Thyroid gland (tissue), 4 donors: ENCODE data around the gene SLC24A3.

Experiments
- POLR2A ChIP-seq, 2 donors: fragments of 450-650 bp; IDR thresholded peaks; one replicate each; pipeline ENCODE4 v1.6.1; 2017; ENCODE audit warnings: antibody characterized with exemption in 2 of 2, mild to moderate bottlenecking in 2 of 2, moderate library complexity in 1 of 2
- TF ChIP-seq, protein P1 (sequence below), 6 experiments: fragments of 200-600 bp in 3 of 6; fragments of 450-650 bp in 3 of 6; sonication (generic) in 3 of 6; IDR thresholded peaks; one replicate each; pipeline ENCODE4 v1.5.1; 2016 to 2019; ENCODE audit warnings: antibody characterized with exemption in 6 of 6, mild to moderate bottlenecking in 2 of 6, inconsistent platforms in 1 of 6, moderate library complexity in 1 of 6

DNA sequence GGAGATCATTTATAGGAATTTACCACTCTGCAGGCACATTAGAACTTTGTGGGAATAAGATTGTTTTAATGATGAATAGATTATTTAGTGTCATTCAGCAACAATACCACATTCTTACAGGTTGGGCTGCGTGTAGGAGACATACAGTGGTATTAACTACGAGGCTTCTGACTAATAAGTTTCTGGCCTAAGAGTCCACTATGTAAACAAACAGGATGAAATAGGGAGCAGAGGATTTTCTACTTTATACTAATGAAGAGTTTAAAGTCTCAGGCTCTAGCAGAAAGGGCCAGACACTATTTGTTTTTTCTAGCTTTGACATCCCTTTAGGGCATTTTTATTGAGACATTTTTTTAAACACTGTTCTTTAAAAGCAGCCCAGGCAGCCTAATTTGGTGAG, 75.6 kb downstream of the SLC24A3 start:
- TF ChIP-seq, protein P1, sequence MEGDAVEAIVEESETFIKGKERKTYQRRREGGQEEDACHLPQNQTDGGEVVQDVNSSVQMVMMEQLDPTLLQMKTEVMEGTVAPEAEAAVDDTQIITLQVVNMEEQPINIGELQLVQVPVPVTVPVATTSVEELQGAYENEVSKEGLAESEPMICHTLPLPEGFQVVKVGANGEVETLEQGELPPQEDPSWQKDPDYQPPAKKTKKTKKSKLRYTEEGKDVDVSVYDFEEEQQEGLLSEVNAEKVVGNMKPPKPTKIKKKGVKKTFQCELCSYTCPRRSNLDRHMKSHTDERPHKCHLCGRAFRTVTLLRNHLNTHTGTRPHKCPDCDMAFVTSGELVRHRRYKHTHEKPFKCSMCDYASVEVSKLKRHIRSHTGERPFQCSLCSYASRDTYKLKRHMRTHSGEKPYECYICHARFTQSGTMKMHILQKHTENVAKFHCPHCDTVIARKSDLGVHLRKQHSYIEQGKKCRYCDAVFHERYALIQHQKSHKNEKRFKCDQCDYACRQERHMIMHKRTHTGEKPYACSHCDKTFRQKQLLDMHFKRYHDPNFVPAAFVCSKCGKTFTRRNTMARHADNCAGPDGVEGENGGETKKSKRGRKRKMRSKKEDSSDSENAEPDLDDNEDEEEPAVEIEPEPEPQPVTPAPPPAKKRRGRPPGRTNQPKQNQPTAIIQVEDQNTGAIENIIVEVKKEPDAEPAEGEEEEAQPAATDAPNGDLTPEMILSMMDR (IDR thresholded peaks at IDR 0.05) = no peak
- TF ChIP-seq POLR2A (IDR thresholded peaks at IDR 0.05) = no peak
